Measurements from ENCODE around the gene SH3PXD2A.
"Not testable (repeated sequence)": the region's sequence is repeated elsewhere in the genome, so short reads cannot be mapped to it uniquely, and the experiment has no call there.

SH3PXD2A gene

DNA sequence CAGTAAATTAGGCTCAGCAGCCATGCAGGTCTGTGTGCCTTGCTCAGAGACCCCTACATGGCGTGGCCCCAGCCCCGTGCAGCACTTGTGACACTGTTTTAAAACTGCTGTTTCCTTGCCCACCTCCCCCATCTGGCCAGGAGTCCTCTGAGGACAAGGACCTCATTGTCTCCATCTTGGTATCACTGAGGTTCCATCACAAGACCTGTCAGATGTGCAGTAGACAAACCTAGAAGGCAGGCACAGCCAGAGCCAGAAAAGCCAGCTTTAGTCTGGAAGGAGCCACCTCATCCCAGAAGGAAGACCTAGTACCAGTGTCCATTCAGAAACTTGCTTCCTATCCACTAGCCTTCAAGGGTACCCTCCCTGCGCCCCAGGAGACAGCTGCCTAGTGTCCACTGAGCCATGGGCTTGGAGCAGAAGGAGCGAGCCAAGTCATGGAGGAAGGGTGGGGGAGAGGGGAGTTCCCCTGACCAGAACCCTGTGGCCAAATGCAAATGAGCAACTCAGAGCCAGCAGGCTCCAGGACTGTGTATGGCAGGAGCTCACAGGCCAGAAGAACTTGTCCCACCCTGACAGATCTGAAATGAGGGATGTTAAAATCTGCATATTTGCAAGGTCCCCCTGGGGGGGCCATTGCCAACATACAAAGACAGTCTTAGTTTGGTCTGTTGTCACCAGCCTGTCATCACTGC, 176.1 kb downstream of the SH3PXD2A start:
- ATAC-seq, result no peak

DNA sequence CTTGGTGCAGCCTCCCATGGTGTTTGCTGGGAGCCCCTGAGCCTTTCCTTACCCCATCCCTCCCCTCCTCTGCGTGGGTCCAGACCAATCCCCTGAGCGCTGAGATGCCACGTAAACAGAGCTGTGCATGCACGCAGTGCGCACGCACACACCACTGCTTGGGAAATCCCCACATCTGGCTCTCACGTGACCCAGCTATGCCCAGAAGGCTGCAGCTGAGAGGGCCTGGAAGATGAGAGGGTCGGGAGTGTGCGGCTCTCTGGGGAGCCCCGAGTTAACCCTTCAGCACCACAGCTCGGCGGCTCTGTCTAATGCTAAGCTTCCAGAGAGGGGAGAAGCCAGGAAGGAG, 177.2 kb downstream of the SH3PXD2A start:
- peak; percentile 100 for ATAC-seq

DNA sequence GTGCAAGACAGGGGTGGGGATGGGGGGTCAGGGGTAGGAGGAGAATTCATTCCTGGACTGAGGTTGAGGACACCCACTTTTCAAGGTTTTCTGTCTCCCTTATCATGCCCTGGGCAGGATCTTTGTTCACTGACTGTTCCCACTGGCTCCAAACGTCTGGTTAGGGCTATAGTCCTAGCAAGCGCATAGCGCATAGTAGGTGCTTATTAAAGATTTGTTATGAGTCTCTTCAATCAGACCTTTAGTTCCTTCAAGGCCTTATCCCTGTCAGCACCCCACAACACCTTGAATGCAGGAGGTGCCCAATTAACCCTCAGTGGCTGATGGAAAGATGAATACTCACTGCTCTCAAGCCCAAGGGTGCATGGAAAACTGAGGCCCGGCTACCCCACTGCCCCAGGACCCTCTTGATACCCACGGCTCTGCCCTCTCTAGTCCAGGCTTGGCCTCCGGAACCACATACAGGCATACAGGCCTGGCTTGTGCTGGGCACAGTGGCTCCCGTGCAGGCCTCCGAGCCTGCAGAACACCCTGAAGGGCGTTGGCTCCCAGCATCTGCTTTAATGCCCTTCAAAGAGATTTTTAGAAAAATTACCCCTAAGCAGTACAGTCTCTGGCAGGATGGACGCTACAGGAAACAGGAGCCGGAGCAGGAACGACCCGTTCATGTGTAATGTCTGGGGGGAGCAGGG, 177.7 kb downstream of the SH3PXD2A start:
- no peak for ATAC-seq

DNA sequence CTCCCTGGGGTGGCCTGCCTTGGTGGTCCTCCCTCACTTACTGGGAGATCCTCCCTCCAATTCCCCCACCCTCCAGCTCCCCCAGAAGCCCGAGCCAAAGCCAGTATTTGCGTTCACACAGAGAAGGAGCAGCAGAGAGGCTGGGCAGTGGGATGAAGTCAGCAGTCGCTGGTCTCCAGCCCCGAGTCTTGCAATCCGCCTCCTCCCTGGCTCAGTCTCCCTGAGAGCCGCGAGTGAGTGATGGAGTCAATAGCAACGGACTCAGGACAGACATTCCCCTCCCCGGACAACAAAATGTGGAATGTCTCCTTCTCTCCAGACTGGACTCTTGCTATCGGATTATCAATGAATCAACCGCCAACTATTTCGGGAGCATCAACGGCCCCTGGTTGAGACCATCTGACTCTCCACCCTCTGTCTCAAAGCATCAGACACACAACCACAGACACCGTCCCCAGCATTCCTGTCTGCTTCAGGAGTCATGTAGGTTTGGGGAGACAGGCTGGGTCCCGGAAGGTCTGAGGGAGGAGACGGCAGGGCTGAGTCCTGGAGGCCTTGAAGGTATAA, 178.4 kb downstream of the SH3PXD2A start:
- no peak for ATAC-seq

DNA sequence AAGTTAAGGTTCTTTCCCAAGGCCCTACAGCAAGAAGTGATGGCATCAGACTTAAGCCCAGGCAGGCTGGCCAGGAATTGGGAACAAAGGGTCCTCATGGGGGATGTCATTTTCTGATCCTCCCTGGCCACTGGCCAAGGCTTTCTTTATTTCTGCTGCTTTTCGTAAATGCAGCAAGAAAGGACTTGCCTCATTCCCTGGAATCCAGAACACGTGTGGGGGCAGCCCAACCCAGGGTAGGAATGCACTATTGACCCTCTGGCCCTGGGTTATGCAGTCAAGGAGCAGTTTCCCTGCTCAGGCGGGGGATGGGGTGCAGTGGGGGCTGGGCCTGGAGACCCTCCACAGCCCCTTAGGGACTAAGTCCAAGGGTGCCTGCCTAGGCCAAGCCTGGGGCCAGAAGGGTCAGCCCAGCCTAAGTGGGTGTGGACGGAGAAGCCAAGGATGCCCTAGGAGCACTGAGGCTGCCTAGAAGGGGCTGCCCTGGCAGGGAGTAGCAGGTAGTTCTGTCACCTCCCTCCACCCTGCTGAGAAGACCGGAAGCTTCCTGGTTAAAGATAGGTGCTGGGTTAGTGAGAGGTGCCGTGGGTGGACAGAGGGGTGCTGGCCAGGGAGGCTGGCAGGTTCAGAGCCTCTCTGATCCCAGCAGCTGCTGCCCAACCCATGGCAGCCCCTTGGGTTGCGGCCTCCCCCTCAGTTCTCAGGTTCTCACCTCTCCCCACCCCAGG, 179.2 kb downstream of the SH3PXD2A start:
- ATAC-seq, result no peak

DNA sequence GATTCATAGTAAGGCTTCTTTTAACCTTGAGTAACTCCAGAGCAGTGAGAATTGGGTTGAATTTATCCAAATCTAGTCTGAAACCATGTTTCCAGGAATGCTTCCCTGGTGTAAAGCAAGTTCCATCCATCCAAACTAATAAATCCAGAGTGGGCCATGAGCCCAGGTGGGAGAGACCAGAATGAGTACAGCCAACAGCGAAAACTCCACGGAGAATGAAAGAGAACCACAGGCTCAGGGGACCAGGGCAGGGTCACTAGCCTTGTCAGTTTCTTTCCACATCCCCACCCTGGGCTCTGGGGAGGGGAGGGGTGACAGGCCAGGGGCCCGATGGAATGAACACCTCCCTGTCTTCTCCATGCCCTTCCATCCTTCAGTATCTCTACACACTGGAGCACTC, 181.8 kb downstream of the SH3PXD2A start:
- ATAC-seq, result no peak

DNA sequence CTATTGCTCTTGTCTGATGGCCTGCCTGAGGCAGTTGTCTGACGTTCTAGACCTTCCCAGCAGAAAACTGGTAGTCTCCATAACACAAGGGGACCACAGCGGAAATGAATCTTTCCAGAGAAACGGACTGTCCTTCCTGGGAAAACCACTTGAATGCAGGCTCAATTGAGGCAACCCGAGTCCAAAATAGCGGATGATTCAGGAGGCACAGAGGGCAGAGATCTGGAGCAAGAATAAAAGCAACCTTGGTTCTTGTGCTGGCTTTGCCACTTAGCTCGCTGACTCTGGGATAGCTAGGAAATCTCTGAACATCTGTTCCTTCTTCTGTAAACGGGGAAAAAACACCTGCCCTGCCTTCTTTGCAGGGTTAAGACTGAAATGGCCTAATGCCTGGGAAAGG, 183.0 kb downstream of the SH3PXD2A start:
- ATAC-seq, result no peak

DNA sequence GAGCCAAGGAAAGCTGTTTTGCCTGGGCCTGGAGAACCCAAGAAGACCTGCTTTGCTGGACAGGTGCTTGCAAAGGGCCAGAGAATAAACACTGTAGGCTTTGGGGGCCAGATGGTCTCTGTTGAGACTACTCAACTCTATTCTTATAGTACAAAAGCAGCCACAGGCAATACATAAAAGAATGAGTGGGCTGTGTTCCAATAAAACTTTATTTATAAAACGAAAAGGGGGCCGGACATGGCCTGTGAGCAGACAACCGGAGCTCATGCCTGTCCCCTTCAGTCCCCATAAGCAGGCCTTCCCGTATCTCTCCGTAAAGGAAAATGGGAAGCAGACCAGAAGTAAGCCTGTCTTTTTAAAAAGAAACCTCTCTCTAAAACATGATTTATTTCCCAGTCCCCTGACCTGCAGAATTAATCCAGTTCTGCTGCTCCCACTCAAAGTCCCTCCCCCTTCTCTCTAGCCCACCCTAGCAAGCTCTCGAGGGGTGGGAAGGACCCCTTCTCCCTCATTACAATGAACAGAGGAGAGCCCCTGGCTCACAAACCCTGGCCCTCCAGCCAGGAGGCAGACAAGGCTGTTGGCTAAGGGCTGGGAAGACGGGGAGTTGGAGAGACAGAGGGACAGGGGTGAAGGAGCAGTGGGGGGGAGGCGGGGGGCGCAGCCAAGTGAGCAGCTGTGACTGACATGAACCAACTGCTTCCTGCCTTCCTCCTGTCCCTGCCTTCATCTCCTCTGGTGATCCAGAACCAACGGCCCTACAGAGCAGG, 184.1 kb downstream of the SH3PXD2A start:
- no peak for ATAC-seq

DNA sequence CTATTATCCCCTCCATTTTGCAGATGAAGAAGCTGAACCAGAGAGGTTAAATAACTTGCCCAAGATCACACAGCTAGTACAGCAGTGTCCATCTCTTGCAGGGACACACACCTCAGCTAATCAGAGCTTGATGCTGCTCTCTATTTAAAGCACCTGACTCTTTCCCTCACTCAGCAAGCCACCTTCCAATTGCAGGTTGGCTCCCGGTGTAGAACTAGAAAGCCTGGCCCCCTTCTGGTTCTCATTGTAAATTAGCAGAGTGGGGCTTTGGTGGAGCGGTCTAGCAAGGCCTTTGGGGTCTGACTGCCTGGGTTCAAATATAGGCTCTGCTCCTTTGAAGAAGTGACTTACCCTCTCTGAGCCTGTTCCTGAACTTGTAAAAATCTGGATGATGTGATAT, 185.4 kb downstream of the SH3PXD2A start:
- no peak for ATAC-seq

DNA sequence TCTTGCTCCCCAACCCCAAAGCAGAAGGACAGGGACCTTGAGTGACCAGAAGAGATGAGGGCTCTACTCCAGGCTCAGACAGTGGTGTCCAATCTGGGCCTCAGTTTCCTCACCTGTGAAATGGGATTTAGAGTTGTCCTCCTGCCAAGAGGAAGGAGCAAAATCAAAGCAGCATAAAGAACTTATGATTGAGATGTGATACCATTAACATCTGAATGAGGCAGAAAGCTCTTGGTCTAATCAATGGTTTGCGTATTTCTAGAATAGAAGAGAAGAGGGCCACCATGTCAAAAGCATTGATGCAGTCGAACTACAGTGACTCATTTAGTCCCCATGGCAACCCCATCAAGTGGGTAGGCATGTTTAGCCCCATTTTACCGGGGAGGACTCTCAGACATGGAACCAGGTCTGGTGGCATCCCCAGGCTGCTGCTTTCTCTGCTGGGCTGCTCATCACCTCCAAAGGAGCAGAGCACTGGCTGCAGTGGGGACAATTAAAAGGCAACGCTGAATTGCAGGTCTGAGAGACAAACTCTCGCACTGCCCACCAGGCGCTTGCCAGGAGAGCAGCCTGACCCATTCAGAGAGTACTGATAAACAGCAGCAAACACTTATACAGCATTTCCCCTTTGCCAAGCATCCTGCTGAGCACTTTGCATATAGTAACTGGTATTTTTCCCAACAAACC, 186.0 kb downstream of the SH3PXD2A start:
- no peak for ATAC-seq

DNA sequence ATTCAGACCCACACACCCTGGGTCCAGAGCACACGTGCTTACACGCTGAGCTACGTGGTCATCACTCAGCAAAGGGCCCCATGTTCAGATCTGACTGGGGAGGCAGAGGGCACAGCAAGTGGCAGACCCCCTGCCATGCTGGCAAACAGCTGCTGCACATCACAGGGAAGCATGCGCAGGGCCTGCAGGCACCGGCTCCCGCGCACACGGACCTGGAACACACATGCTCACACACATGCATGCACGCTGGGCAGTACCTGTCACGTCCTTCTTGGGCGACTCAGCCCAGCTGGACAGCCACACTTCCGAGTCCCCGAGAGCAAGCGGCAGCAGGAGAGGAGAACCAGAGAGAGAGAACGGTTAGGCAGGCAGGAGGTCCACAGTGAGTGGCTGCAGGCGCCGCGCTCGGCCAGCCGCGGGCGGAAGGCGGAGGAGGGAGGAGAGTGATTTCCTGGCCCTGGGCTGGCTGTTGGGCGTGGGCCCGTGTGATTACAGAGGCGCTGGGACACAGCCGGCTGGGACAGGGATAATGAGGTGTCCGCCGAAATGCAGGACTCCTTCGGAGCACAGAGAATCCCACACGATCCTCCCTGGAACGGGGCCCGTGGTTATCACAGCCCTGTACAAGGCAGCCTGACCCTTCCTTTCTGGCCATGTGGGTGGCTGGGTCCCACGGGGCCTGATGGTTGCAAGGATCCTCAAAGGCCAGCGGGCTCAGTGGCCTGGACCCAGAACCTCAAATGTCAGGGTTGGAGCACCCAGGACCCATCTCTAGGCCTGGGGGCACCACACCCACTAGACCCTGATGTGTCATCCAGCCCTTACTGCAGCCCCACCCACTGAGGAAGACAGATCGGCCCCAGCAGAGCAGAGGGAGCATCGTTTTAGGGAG, 186.8 kb downstream of the SH3PXD2A start:
- peak; percentile 31 to 63 for ATAC-seq

DNA sequence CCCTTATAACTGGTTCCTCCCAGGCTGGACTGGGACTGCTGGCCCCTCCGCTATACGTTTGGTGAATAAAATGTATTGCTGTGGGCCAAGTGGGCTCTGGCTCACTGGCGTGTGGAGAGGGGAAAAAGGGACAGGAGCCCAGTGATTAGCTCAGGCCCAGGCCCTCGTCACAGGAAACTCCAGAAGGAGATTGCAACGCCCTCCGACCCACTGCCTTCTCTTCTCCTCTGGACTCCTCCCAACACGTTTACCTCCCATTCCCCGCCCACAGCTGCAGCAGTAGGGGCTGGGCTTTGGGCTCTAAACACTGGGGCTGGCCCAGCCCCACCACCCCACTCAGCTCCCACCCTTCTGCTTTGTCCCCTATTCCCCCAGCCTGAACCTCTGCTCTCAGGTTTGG, 188.0 kb downstream of the SH3PXD2A start:
- ATAC-seq, result no peak

DNA sequence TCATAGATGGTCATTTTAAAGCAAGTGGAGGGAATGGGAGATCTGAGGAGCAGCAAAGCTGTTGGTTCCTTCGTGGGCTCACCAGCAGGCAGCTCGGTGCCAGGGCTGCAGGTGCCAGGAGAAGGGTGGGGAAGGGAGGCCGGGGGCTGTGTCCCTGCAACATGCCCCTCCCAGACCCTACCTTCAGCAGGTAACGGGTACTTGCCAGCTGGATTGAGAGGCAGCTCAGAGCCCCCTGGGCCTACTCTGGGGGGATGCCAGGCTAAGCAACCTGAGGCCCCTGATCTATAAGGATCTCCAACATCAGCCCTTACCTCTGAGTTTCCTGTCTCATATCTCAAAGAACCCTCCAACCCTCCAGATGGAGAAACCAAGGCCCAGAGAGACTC, 188.6 kb downstream of the SH3PXD2A start:
- no peak for ATAC-seq

DNA sequence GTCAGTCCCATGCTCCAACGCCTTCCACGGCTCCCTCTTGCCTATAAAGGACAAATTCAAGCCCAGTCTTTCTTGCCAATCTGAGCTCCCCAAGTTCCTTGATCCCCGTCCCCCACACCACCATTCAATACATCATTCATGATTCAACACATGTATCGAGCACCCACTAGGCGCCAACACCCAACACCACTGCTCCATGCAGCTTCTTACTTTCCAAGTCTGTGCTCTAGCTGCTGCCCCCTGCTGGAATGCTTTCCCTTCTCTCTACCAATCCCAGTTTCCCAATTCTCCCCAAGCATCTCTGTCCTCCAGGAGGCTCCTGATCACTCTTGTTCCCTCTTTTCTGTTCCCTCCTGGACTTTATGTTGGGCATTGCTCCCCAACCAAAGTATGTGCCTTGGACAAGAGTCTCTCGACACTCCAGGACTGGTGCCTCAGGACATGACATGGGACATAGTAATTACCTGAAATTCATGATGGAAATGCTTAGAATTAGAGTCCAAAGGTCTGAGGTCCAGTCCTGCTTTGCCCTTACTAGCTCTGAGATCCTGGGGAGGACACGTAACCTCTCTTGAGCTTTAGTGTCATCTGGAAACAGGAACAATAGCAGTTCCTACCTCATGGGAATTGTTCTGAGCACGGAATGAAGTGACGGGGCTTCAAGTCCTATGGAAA, 189.2 kb downstream of the SH3PXD2A start:
- ATAC-seq, result no peak

DNA sequence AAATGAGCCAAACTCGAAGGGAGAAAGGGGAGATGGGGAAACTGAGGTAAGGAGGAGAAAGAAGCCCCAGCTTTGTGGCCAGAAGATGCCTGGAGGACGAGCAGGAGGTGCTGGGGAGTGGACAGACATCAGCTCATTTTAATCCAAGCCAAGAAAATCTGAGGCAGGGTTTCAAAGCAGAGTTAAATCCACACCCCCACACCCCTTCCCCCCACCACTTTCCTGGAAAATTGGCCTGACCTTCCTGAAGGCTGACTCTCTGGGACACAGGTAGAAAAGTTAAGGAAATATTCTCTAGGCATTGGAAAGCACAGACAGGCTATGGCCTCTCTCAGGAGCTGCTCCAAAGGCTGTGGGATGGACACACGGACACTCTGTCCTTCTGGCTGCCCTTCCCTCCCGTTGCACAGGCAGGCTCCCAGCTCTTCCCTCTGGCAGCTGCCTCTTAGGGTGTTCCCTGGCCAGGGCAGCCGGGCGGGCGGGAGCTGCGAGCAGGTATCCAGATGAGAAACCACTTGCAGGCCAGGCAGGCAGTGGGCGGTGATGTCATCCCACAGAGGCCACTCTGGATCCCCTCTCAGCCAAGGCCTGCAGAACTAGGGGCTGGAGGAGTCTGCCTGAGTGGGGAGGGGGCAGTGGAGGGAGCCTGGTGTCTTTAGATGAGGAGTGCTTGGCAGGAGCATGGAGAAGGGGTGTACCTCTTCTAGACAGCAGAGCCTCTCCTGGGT, 190.1 kb downstream of the SH3PXD2A start:
- ATAC-seq, result no peak

DNA sequence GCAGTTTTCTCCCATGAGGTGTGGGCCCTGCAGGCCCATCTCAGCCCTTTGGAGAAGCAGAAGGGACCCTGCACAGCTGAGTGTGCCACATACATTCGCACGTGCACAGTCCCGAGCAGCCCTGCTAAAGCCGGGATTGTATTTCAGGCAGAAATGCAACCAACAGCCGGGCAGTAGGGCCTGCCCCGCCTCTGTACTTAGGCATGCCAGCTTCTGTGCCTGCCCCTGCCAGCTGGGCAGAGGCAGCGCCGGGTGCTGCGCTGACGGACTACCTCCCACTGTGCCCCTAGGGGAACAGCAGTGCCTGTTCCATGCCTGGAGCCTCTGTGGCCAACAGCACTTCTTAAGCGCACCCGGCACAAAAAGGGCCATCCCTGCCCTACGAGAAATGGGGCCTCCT, 191.6 kb downstream of the SH3PXD2A start:
- no peak for ATAC-seq

DNA sequence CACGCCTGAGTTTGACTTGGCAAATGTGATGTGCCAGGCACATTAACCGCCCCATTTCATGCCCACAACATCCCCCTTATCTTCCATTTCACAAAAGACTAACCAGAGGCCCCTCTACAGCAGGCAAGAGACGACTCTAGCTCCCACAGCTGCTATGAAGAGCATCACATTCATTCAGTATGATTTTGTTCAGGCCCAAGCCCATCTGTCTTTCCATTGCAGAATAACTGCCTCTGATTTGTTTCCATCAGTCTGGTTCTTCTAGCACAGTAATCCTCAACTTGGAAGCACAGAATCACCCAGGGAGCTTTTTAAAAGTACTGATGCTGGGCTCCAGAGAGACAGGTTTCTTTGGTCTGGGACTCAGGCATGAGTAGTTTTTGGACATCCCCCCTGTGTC, 192.1 kb downstream of the SH3PXD2A start:
- ATAC-seq, result no peak

DNA sequence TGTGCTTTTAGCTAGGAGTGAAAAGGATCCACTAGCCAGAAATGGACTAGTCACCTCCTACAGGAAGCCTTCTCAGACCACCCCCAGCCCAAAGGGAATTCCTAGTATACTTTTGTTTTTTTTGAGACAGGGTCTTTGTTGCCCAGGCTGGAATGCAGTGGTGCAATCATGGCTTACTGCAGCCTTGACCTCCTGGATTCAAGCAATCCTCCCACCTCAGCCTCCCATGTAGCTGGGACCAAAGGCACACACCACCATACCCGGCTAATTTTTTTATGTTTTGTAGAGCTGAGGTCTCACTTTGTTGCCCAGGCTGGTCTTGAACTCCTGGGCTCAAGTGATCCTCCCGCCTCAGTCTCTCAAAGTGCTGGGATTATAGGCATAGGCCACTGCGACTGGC, 192.7 kb downstream of the SH3PXD2A start:
- ATAC-seq, result not testable (repeated sequence)

DNA sequence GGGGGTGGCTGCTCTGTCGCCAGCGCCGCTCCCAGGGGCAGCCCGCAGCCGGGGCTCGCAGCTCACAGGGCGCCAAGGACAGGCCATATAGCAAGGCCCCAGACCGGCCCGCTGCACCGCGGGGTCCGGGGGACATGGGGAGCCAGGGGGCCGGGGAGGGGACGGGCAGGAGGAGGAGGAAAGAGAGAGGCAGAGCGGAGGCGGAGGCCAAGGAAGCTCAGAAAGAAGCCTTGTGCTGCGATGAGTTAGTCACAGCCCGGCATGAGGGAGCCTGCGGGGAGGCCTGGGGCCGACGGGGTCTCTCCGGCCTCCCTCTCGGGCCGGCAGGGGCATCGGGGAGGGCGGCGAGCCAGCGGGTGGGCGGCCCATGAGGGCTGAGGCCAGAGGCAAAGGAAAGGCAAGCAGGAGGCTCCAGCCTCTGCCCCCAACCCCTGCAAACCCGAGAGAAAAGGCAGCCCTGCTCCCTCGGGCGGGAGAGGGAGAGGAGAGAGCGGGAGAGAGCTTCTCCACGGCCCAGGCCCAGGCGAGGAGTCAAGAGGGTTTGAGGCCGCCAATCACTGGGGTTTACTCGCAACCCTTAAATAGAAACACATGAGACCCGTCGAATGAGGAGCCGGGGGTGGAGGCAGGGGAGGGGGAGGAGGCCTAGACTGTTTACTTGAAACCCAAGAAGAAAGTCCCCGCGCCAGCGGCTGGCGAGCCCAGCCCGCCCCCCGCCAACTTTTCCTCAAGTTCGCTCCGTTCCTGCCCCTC, 194.0 kb downstream of the SH3PXD2A start:
- peak; percentile 42 to 57 for ATAC-seq
